ES-I3 (cell line): Measurements from ENCODE around the gene SDK1.

ENCODE experiments used
- H3K36me3 ChIP-seq: 2 replicates; pipeline ENCODE4 v1.6.1; 2013; ENCODE audit warnings: mild to moderate bottlenecking, low read length, control low read depth, moderate library complexity; ENCODE audit not compliant: insufficient read depth
- H3K4me1 ChIP-seq: 2 replicates; pipeline ENCODE4 v1.6.1; 2013; ENCODE audit warnings: mild to moderate bottlenecking, control low read depth, low read length; ENCODE audit not compliant: insufficient read depth
- H3K9ac ChIP-seq: 2 replicates; pipeline ENCODE4 v1.6.1; 2013; ENCODE audit warnings: low read depth, mild to moderate bottlenecking, low read length, moderate library complexity
- H3K9me3 ChIP-seq: 2 replicates; pipeline ENCODE4 v1.6.1; 2013; ENCODE audit warnings: mild to moderate bottlenecking, low read length, moderate library complexity; ENCODE audit not compliant: control insufficient read depth, insufficient read depth

SDK1 gene

GRCh38 chr7:4025210-4025609 is 724.2 kb downstream of the SDK1 start:
- no peaks in the 10 kb centered on the region for H3K9me3 ChIP-seq
- no peaks in the 10 kb centered on the region for H3K4me1 ChIP-seq
- H3K9ac ChIP-seq: no peak overlapping the region
- no peaks in the 10 kb centered on the region for H3K36me3 ChIP-seq

GRCh38 chr7:4025694-4026615 is 724.9 kb downstream of the SDK1 start:
- H3K4me1 ChIP-seq: no peaks in the 10 kb centered on the region
- no peaks in the 10 kb centered on the region for H3K9me3 ChIP-seq
- H3K9ac ChIP-seq: no peak overlapping the region
- no peaks in the 10 kb centered on the region for H3K36me3 ChIP-seq

GRCh38 chr7:4026941-4027486 is 726.0 kb downstream of the SDK1 start:
- no peaks in the 10 kb centered on the region for H3K9me3 ChIP-seq
- H3K9ac ChIP-seq: no peak overlapping the region
- no peaks in the 10 kb centered on the region for H3K36me3 ChIP-seq

GRCh38 chr7:4028221-4028620 is 727.2 kb downstream of the SDK1 start:
- Histone ChIP-seq H3K4me1 (no peaks in the 10 kb centered on the region), H3K9me3 (no peaks in the 10 kb centered on the region), H3K9ac (no peak overlapping the region), H3K36me3 (no peaks in the 10 kb centered on the region)

More at GRCh38 chr7:4026941-4027486, 726.0 kb downstream of the SDK1 start:
- H3K4me1 ChIP-seq: no peaks in the 10 kb centered on the region

- no peaks in the 10 kb centered on the region for H3K36me3 ChIP-seq
Measured at GRCh38 chr7:4029941-4030340, 728.9 kb downstream of the SDK1 start.

GRCh38 chr7:4030346-4030950 is 729.4 kb downstream of the SDK1 start:
- Histone ChIP-seq H3K9ac (no peak overlapping the region), H3K9me3 (no peaks in the 10 kb centered on the region), H3K4me1 (no peaks in the 10 kb centered on the region), H3K36me3 (no peaks in the 10 kb centered on the region)

More at GRCh38 chr7:4029941-4030340, 728.9 kb downstream of the SDK1 start:
- H3K9ac ChIP-seq: no peak overlapping the region
- H3K9me3 ChIP-seq: no peaks in the 10 kb centered on the region
- H3K4me1 ChIP-seq: no peaks in the 10 kb centered on the region

- no peaks in the 10 kb centered on the region for H3K36me3 ChIP-seq
- H3K9ac ChIP-seq: no peak overlapping the region
- H3K9me3 ChIP-seq: no peaks in the 10 kb centered on the region
- no peaks in the 10 kb centered on the region for H3K4me1 ChIP-seq
Measured at GRCh38 chr7:4033996-4034395, 732.9 kb downstream of the SDK1 start.

- Histone ChIP-seq H3K9ac (no peak overlapping the region), H3K36me3 (no peaks in the 10 kb centered on the region), H3K4me1 (peaks cover 9% of the 10 kb centered on the region), H3K9me3 (no peaks in the 10 kb centered on the region)
Measured at GRCh38 chr7:4037308-4037707, 736.3 kb downstream of the SDK1 start.

GRCh38 chr7:4037877-4038276 is 736.8 kb downstream of the SDK1 start:
- H3K9me3 ChIP-seq: no peaks in the 10 kb centered on the region
- H3K4me1 ChIP-seq: peaks cover 9% of the 10 kb centered on the region
- no peaks in the 10 kb centered on the region for H3K36me3 ChIP-seq
- H3K9ac ChIP-seq: no peak overlapping the region

- Histone ChIP-seq H3K4me1 (peaks cover 9% of the 10 kb centered on the region), H3K9ac (no peak overlapping the region), H3K9me3 (no peaks in the 10 kb centered on the region), H3K36me3 (no peaks in the 10 kb centered on the region)
Measured at GRCh38 chr7:4040109-4040928, 739.3 kb downstream of the SDK1 start.

- Histone ChIP-seq H3K36me3 (no peaks in the 10 kb centered on the region), H3K4me1 (peaks cover 9% of the 10 kb centered on the region), H3K9ac (no peak overlapping the region), H3K9me3 (no peaks in the 10 kb centered on the region)
Measured at GRCh38 chr7:4042402-4043045, 741.5 kb downstream of the SDK1 start.

GRCh38 chr7:4043988-4044387 is 742.9 kb downstream of the SDK1 start:
- H3K9ac ChIP-seq: no peak overlapping the region
- H3K36me3 ChIP-seq: no peaks in the 10 kb centered on the region
- peaks cover 9% of the 10 kb centered on the region for H3K4me1 ChIP-seq
- no peaks in the 10 kb centered on the region for H3K9me3 ChIP-seq

GRCh38 chr7:4045450-4045849 is 744.4 kb downstream of the SDK1 start:
- Histone ChIP-seq H3K9ac (no peak overlapping the region), H3K4me1 (peaks cover 3% of the 10 kb centered on the region), H3K9me3 (no peaks in the 10 kb centered on the region), H3K36me3 (no peaks in the 10 kb centered on the region)

GRCh38 chr7:4045975-4046374 is 744.9 kb downstream of the SDK1 start:
- Histone ChIP-seq H3K36me3 (no peaks in the 10 kb centered on the region), H3K9me3 (no peaks in the 10 kb centered on the region), H3K9ac (no peak overlapping the region), H3K4me1 (no peaks in the 10 kb centered on the region; the same call in 1 of the 2 replicates)
